NCI-H1417 (cell line): ENCODE data around the gene AGBL3.
"Not testable (repeated sequence)": the region's sequence is repeated elsewhere in the genome, so short reads cannot be mapped to it uniquely, and the experiment has no call there.

Experiments
- DNase-seq, 3 experiments: peaks; one replicate each; lab custom pipeline; 2025; lab: John Stamatoyannopoulos, UW

AGBL3 gene

DNA sequence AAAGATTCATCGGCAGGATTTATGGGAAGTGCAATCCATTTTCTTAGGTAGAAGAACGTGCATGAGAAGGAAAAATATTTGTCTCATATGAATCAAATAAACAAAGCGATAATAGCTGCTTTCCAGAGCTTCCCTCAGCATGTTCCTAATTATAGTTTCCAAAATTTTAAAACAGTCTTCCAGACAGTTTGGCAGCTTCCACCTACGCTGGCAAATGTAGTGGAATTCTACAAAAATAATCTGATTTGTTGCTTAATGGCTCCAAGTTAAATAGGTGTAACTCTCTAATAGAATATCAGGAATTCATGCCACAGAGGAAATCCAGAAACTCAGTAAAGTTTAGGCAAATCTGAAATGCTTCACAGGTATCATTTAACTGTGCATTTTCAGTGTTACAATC, 23.3 kb upstream of the AGBL3 start:
- no peak for DNase-seq

DNA sequence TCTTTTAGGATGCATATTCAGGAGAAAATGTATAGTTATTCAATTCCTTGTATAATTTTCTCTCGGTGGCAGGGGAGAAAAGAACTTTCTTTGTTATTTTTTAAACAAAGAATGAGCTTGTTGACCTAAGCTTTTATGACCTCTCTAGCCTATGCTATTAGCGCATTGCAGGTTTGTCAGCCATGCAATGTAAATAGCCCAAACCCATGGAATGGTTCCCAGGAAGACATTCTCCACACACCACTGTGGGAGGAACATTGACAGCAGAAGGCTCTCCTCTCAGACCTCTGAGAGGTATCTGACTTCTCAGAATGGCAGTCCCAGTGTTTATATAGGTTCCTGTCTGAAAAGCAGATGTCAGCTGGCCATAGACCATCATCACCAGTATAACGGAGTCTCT, 19.6 kb upstream of the AGBL3 start:
- DNase-seq: peak; percentile 16 to 76 (median 42)

DNA sequence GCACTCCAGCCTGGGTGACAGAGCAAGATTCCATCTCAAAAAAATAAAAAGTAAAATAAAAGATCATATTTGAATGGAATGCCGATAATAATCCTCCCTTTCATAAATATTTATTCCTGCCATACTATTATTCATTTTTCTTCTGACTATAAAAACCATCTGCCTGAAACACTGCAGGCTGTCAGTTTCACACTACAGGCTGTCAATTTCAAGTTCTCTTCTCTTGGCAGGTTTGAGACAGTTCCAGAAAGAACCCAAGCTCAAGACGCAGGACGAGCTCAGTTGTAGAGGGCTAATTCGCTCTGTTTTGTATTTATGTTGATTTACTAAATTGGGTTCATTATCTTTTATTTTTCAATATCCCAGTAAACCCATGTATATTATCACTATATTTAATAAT, 18.2 kb upstream of the AGBL3 start:
- no peak for DNase-seq

DNA sequence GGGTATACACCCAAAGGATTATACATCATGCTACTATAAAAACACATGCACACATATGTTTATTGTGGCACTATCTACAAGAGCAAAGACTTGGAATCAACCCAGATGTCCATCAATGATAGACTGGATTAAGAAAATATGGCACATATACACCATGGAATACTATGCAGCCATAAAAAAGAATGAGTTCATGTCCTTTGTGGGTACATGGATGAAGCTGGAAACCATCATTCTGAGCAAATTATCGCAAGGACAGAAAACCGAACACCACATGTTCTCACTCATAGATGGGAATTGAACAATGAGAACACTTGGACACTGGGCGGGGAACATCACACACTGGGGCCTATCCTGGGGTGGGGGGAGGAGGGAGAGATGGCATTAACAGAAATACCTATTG, 4.7 kb upstream of the AGBL3 start:
- not testable (repeated sequence) for DNase-seq

DNA sequence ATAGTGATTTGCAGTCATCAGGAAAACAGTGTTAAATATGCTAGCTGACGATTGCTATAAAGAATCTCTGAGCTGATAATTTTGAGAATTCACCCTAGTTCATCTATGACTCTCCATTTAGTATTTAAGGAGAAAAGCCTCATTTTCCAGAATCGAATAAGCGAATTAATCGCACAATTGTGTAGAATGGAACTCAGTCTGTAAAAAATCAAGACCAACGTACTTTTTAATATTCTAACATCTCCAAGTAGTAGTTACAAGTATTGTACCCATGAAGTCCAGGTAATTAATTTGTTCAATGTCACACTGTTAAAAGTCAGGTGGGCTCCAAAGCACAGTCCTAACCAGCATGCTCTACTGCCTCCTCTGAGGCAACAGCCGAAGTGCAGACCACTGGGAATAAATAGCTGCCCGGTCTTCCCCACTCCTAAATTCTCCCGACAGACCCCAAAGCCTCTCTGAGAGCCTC, 380 bp upstream of the AGBL3 start:
- DNase-seq: no peak

DNA sequence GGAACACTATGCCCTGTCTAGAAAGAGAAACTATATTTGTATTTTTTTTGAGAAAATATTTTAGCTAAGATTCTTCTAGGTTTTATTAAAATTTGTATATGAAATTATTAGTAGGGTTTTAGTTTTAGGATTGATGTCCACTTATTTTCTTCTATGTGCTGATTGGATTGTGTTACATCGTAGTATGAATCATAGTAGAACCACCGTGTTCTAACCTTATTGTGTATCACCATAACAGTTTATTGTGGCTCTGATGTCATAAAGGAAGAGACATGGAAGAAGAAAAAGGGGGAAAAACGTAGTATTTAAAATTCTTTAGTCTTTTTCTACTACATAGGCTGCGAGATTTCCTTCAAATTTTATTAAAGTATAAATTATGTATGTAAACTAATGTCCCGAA, 1.9 kb downstream of the AGBL3 start:
- no peak for DNase-seq

DNA sequence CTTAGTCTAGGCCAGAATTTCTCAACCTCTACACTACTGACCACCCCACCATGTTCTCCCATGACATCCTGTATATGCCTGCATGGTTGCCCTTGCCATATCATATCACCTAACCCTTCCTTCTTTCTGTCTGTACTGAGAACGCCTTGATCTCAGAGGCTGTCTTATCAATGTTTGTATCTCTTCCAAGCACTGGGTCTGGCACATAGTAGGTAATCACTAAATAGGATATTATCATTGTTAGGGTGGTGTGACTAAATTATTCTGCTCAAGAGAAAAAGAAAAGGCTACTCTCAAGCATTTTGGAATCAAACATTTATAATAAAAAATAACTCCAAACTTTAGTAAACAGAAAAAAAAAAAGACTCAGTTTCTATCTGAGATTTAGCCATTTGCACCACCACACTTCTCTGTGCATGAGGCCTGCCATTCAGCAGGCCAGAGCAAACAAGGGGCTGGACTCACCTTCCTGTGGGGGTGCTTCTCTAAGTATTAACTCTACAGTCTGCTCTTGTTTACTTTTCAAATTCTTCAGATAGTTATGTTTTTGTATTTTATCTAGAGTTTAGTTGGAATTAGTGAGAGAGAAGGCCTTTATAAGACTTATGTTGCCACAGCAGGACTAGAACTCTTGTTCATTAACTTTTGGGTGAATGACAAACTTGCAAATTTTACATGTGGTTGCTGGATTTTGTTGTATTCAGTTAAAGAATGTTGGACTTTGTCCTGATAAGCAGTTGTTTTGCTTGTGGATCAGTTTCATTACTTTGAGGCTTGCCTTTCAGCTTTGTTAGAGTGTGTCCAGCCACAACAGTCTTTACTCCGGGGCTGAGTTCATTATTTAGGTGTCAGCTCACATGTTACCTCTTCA, 5.4 kb downstream of the AGBL3 start:
- no peak for DNase-seq

DNA sequence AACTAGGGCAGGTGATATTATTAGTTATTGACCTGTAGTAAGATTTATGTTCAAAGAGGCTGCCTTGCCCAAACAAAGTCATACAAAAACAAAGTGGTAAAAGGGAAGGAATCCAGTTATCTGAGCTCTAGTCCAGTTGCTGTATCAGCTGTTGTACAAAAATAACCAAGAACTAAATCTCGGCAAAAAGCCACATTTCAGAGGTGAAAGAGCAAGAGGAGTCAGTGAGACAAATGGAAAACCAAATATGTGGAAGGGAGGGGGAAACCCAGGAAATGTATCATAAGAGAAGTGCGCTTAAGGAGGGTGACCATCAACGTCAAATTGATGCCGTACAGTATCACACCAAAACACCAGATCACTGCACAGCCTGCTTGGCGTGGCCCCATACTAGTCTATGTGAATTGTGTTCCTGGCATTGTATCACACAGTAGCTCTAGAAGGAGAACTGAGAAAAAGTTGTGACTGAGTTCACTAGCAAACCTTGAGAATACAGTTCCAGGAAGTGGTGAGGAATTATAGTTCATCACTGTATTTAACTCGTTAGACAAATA, 6.4 kb downstream of the AGBL3 start:
- DNase-seq: no peak

DNA sequence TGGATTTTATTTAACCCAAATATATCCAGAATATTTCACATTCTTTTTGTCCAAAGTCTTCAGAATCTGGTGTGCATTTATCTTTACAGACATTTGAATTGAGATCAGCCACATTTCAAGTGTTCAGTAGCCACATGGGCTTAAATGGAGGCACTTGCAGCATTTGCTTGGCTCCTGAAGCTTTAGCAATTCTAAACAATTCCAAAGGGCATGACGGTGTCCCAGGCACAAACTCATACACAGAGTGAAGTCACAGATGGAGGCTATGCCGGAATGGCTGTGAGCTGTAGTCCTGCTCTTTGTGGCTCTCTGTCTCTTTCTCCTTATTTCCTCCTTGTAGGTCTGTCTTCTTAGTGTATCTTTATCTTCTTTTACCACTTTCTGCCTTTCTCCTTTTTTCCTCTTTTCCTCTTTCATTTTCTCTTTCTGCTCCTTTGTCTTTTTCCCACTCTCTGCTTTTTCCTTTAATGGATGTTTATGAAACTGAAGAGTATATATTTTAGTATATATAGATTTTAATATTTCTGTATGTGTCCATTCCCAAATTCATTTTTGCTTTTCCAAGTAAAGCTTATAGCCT, 7.7 kb downstream of the AGBL3 start:
- DNase-seq: no peak

DNA sequence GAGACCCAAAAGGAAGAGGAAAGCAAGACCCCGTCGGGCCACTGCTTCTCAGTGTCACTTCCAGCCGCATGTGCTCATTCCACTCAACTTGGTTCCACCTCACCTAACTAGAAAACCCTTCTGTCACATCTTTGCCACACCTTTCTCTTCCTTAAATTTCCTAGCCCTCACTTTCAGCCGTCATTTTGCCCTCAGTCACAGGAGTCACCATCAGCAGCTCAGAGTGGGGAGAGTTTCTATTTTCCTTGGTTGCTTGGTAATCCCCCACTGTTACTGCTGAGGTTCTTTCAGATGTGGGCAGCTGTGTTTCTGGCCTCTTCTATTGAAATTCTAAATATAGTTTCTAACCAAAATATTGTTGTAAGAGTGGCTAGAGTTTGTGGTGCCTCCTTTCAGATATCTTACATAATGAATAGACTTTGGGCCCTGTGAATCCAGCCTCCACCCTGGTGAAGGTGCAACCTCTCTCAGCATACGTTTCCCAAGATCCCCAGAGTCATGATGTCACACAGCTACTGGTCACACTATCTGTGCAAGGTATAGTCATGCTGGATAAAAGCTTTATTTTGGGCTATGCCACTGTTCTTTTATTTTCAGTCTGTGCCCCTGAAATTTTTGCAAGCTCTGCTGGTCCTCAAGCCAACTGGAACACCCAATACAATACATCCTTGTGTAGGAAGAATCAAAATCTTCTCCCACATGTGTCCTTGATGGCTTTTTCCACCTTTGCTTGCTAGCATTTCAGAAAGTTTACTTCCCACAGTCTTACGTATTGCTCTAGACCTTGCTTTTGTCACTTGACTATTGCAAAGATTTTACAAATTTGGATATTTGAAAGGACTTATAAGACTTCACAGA, 9.2 kb downstream of the AGBL3 start:
- DNase-seq: no peak

DNA sequence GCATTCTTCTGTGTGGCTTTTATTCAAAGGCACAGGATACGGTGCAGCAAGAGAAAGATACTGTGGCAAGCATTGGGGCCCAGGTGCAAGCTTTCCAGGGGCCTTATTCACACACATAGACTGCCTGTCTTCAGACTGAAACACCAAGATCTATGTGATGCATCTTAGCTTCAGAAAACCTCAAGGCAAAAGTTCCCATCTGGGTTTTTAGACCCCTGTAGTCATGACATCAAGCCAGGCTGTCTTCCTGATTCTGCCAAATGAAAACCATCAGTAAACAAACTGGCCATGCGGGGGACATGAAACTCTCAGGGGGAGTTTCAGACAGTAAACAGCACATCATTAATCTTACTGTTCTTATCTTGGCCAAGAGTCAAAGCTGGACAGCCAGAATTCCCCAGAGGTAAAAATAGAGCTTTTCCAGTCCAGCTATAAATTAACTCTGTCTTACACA, 9.8 kb downstream of the AGBL3 start:
- DNase-seq: peak in 1 of 3 experiments; percentile 20

DNA sequence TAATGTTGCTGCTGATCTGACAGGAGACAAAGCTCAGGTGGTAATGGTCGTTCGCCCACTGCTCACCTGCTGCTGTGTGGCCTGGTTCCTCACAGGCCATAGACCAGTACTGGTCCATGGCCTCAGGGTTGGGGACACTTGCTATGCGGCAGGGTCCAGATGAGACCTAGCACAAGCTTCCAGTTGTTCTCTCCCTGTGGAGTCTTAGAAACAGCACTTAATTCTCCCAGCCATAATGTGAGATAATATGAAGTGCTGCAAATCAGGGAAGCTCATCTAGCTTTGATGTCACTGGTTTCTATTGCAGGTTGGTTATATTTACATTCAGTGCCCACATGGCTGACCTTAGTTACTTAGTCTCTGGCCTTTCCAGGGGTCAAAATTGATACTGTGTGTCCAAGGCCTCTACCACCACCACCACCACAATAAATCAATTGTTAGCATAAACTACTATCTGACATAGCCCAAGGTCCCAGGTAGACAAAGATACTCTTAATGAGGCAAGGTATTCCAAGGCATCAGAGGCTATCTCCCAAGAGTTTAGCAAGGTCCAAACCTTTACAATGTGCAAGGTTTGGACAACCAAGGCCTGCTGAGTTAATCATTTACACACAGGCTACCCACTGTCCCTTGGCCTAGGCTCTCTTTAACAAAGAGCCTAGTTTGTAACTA, 11.0 kb downstream of the AGBL3 start:
- DNase-seq: no peak

DNA sequence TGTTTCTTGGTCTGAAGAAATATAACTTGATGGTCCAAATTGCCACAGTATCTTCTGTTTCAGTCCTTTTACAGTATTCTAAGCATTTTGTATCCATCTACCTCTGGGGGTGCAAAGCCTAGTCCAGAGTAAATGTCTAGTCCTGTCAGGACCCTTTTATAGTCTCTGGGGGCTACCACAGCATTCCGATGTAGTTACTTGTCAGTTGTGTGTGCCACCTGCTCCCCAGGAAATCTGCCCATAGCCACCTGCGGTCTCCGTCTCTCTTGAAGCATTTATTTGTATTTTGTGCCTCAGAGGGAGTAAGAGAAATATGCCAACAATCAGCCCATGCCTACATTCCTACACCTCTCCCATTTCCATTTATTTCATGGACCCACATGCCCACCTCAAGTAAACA, 12.8 kb downstream of the AGBL3 start:
- DNase-seq: no peak

DNA sequence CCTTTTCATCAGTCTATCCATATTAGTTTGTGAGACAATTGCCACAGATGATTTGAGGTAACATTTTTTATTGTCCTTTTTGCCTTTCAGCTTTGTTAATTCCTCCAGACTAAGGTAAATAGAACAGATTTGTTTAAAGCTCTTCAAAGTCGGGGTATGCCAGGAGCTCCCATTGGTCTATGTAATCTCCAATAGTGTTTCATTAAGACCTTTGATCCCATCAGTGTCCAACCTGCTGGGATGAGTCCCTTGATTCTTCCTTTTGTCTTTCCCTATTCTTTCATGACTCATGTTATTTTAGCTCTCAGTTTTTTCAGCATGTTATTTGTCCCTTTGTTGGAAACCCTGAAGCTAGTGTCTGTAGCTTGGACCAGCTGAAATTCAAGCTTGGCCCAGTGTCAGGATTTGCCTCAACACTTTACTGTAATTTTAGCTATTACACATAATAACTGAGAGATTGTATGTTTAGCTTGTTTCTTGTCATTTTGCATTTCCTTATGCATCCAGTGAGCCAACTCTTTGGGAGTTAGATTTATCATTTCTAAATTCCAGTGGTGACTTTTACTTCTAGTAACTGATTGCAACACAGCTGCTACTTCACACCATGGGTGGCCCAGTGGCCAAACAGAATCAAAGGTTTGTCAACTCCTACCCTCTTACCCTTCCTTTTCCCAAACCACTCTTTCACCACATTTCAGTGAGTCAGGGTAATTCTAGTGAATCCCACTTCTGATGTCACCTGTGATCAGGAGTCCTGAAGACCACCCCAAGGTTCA, 15.3 kb downstream of the AGBL3 start:
- no peak for DNase-seq

DNA sequence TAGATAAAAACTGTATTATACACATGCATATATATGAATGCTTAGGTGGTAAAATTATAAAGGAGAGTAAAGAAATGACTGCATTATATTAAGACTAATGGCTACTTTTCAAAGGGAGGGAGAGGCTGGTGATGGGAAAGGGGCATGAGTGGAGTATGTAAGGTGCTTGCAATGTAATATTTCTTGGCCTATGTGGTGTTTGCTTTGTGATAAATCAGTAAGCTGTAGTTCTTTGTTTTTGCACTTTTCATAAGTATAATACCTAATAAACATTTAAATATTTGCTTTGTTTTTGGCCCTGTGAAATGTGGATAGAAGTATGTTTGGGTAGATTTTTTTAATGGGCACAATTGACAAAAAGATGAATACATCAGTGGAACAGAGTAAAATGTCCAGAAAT, 25.9 kb downstream of the AGBL3 start:
- DNase-seq: no peak

DNA sequence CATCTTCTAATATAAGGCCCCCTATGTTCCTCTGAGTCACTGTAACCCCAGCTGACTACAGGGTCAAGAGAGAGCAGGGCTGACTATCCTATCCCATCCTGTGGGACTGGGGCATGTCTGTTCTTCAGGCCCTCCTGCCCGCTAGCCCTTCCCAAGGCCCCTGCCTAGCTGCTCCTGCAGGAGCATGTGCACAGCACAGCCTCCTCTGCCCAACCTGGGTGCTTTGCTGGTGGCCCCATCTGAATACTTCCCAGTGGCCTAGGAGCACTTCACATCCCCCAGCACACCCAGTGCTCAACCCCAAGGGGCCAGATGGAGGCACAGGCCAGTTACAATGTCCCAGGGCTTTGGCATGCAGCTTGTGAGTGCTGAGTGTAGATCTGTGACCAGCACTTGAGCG, 37.3 kb downstream of the AGBL3 start:
- no peak for DNase-seq

DNA sequence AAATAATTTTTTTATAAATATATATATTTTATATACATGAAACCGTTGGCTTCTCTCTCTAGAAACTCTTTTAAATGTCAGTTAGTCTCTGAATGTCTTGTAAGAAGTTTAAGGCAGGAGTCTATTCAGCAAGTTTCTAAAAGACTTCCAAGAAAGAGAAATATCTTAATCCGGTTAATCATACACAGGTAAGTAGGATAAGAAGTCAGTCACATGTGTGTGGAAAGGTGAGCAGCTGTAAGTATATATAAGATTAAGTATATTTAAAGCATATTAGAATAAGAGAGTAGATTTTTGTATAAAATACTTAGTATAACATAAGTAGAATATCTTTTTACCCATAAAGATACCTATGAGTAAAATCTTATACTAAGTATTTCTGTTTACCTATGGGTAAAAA, 48.9 kb downstream of the AGBL3 start:
- no peak for DNase-seq

DNA sequence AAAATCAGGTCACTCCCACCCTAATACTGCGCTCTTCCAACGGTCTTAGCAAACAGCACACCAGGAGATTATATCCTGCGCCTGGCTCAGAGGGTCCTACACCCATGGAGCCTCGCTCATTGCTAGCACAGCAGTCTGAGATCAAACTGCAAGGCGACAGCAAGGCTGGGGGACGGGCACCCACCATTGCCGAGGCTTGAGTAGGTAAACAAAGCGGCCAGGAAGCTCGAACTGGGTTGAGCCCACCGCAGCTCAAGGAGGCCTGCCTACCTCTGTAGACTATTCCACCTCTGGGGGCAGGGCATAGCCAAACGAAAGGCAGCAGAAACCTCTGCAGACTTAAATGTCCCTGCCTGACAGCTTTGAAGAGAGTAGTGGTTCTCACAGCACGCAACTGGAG, 80.7 kb downstream of the AGBL3 start:
- DNase-seq: not testable (repeated sequence)

DNA sequence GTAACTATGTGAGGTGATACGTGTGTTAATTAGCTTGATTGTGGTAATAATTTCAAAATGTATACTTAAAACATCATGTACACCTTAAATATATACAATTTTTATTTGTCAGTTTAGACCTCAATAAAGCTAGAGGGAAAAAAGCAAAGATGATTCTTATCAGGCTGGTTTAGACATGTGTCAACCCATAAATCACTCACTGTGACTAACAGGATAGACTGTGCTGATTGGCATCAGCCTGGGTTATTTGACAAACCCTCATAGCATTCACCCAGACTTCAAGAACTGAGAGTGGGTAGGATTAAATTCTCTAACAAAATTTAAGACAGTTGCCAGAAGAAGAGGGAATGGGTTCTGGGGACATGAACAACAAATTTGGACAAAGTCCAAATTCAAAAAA, 87.8 kb downstream of the AGBL3 start:
- DNase-seq: no peak

DNA sequence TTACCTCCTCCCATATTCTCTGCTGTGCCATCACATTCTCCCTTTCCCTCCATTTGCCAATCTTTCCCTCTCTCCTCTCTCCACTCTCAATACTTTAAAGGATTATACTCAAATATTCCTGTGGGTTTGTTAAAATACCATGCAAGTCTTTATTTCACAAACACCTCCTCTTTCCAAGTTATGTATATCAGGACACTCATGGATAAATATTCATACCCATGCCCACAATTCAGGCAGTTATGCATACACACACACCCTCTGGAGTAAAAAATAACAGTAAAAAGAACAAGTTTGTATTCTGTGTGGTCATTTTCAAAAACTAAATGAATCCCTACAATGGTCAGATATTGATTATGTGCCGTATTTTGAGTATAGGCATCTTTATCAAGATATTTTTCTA, 88.2 kb downstream of the AGBL3 start:
- DNase-seq: no peak

DNA sequence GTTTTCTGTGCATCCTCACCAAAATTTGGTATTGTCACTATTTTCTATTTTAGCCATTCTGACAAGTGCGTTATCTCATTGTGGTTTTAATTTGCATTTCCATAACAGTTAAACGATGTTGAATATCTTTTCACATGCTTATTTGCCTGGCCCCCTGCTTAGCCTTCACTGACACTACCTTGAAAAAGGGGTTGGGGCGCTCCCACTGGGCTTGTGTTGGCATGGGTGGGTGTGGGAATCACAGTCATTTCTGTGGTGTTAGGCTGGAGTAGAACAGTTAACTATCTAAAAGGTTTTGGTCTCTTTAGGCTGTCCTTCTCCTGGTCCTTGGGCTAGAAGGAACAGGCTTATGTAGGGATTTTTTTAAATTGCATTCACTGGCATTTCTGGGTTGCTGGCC, 89.4 kb downstream of the AGBL3 start:
- no peak for DNase-seq
